Measurements from ENCODE around the gene PROM1. TPM values are rescaled to one million over a fixed set of nuclear protein-coding genes. Genes with fewer than 3 reads are reported as not detected.

PROM1 gene
- total RNA-seq, 1 donor from 2014 or later, result 0.93 TPM

GRCh38 chr4:15996773-15997172, 87.0 kb downstream of the PROM1 start:
- intact Hi-C loops (cut with DNase I), result no loop called here
- no peak for ATAC-seq
- no peak for TF ChIP-seq CTCF (IDR thresholded peaks at IDR 0.05)

GRCh38 chr4:15995826-15996225, 88.0 kb downstream of the PROM1 start:
- no peak for ATAC-seq
- Histone ChIP-seq H3K27me3 (peaks cover 3% of the 10 kb centered on the region), H3K27ac (no peak overlapping the region), H3K4me1 (no peaks in the 10 kb centered on the region), H3K9me3 (no peaks in the 10 kb centered on the region), H3K36me3 (no peaks in the 10 kb centered on the region), H3K4me3 (no peak overlapping the region)
- no peak for TF ChIP-seq CTCF (IDR thresholded peaks at IDR 0.05)
- no peak for DNase-seq
- intact Hi-C loops (cut with DNase I), result no loop called here

More at GRCh38 chr4:15996773-15997172, 87.0 kb downstream of the PROM1 start:
- Histone ChIP-seq H3K27ac (no peak overlapping the region), H3K4me1 (peaks cover 3% of the 10 kb centered on the region), H3K36me3 (no peaks in the 10 kb centered on the region), H3K27me3 (peaks cover 3% of the 10 kb centered on the region), H3K4me3 (no peak overlapping the region), H3K9me3 (no peaks in the 10 kb centered on the region)
- no peak for DNase-seq

- Histone ChIP-seq H3K36me3 (no peaks in the 10 kb centered on the region), H3K9me3 (no peaks in the 10 kb centered on the region), H3K27me3 (peaks cover 7% of the 10 kb centered on the region), H3K4me3 (no peak overlapping the region), H3K4me1 (no peaks in the 10 kb centered on the region), H3K27ac (no peak overlapping the region)
- DNase-seq (no peak), ATAC-seq (no peak)
- no peak for TF ChIP-seq CTCF (IDR thresholded peaks at IDR 0.05)
- intact Hi-C loops (cut with DNase I), result no loop called here
Measured at GRCh38 chr4:15992167-15992485, 91.7 kb downstream of the PROM1 start.

- H3K36me3 ChIP-seq, result no peaks in the 10 kb centered on the region
- ATAC-seq (peak; percentile 12), DNase-seq (no peak)
- TF ChIP-seq CTCF (IDR thresholded peaks at IDR 0.05), result no peak
- no peak overlapping the region for H3K4me3 ChIP-seq
- H3K27me3 ChIP-seq, result peaks cover 4% of the 10 kb centered on the region
- no peaks in the 10 kb centered on the region for H3K9me3 ChIP-seq
- no peaks in the 10 kb centered on the region for H3K4me1 ChIP-seq
- intact Hi-C loops (cut with DNase I), result no loop called here
- H3K27ac ChIP-seq, result no peak overlapping the region
Measured at GRCh38 chr4:15990570-15991285, 93.1 kb downstream of the PROM1 start.

GRCh38 chr4:15989424-15989823, 94.4 kb downstream of the PROM1 start:
- no peak for DNase-seq
- H3K9me3 ChIP-seq, result no peaks in the 10 kb centered on the region
- H3K27me3 ChIP-seq, result peaks cover 4% of the 10 kb centered on the region
- no peaks in the 10 kb centered on the region for H3K36me3 ChIP-seq
- no peak for TF ChIP-seq CTCF (IDR thresholded peaks at IDR 0.05)
- no peak overlapping the region for H3K4me3 ChIP-seq
- no peak for ATAC-seq
- intact Hi-C loops (cut with DNase I), result no loop called here
- H3K27ac ChIP-seq, result no peak overlapping the region
- H3K4me1 ChIP-seq, result no peaks in the 10 kb centered on the region

GRCh38 chr4:15988222-15988621, 95.6 kb downstream of the PROM1 start:
- DNase-seq (no peak), ATAC-seq (no peak)
- intact Hi-C loops (cut with DNase I), result no loop called here
- TF ChIP-seq CTCF (IDR thresholded peaks at IDR 0.05), result no peak
- Histone ChIP-seq H3K4me1 (no peaks in the 10 kb centered on the region), H3K4me3 (no peak overlapping the region), H3K27me3 (peaks cover 4% of the 10 kb centered on the region), H3K27ac (no peak overlapping the region), H3K9me3 (no peaks in the 10 kb centered on the region), H3K36me3 (no peaks in the 10 kb centered on the region)

Measured in upper lobe of right lung (tissue), 1 donor.